Ishikawa (cell line): ENCODE measurements around the gene VWA3A.

Experiments
- CEBPB ChIP-seq: IDR thresholded peaks from 2 replicates; pipeline ENCODE4 v1.6.1; 2012
- CREB1 ChIP-seq: IDR thresholded peaks from 2 replicates; pipeline ENCODE4 v1.6.1; 2012; ENCODE audit warnings: low read depth
- EGR1 ChIP-seq: IDR thresholded peaks from 2 replicates; pipeline ENCODE4 v1.6.1; 2012
- EP300 ChIP-seq: IDR thresholded peaks from 2 replicates; pipeline ENCODE4 v1.6.1; 2012; ENCODE audit warnings: borderline replicate concordance
- FOXM1 ChIP-seq: IDR thresholded peaks from 2 replicates; pipeline ENCODE4 v1.6.1; 2012; ENCODE audit warnings: low read depth, borderline replicate concordance
- MAX ChIP-seq: IDR thresholded peaks from 2 replicates; pipeline ENCODE4 v1.6.1; 2012
- NFIC ChIP-seq: IDR thresholded peaks from 2 replicates; pipeline ENCODE4 v1.6.1; 2012
- RAD21 ChIP-seq: IDR thresholded peaks from 2 replicates; pipeline ENCODE4 v1.6.1; 2012; ENCODE audit warnings: low read depth
- REST ChIP-seq: IDR thresholded peaks from 2 replicates; pipeline ENCODE4 v1.6.1; 2012; ENCODE audit warnings: low read depth, mild to moderate bottlenecking
- TAF1 ChIP-seq: IDR thresholded peaks from 2 replicates; pipeline ENCODE4 v1.6.1; 2012; ENCODE audit warnings: low read depth, mild to moderate bottlenecking
- TCF12 ChIP-seq: IDR thresholded peaks from 2 replicates; pipeline ENCODE4 v1.6.1; 2012; ENCODE audit warnings: low read depth
- TEAD4 ChIP-seq: IDR thresholded peaks from 2 replicates; pipeline ENCODE4 v1.6.1; 2012
- USF1 ChIP-seq: IDR thresholded peaks from 2 replicates; pipeline ENCODE4 v1.6.1; 2012
- YY1 ChIP-seq: IDR thresholded peaks from 2 replicates; pipeline ENCODE4 v1.6.1; 2012; ENCODE audit warnings: low read depth
- ZBTB7A ChIP-seq: IDR thresholded peaks from 2 replicates; pipeline ENCODE4 v1.6.1; 2012; ENCODE audit warnings: low read depth

Gene VWA3A

GRCh38 chr16:22054847-22055590 lies 37.3 kb upstream of the VWA3A start:
- TF ChIP-seq NFIC = no peak
- no peak for TF ChIP-seq EGR1
- no peak for TF ChIP-seq EP300
- no peak for TF ChIP-seq TEAD4
- TF ChIP-seq FOXM1 = no peak
- no peak for TF ChIP-seq REST
- no peak for TF ChIP-seq ZBTB7A
- TF ChIP-seq YY1 = no peak
- TF ChIP-seq TAF1 = no peak
- TF ChIP-seq CREB1 = no peak
- TF ChIP-seq CEBPB = no peak
- TF ChIP-seq USF1 = no peak
- no peak for TF ChIP-seq TCF12
- no peak for TF ChIP-seq RAD21
- no peak for TF ChIP-seq MAX

GRCh38 chr16:22055881-22056280 lies 36.5 kb upstream of the VWA3A start:
- TF ChIP-seq TCF12 (no peak), USF1 (no peak), EGR1 (no peak), YY1 (no peak), MAX (no peak), NFIC (no peak)

GRCh38 chr16:22063888-22064467 lies 28.4 kb upstream of the VWA3A start:
- TF ChIP-seq TEAD4 (no peak), TAF1 (no peak), TCF12 (no peak)

GRCh38 chr16:22065252-22065651 lies 27.1 kb upstream of the VWA3A start:
- TF ChIP-seq TAF1 = no peak
- no peak for TF ChIP-seq TEAD4

GRCh38 chr16:22070361-22071330 lies 21.7 kb upstream of the VWA3A start:
- TF ChIP-seq USF1 = no peak
- no peak for TF ChIP-seq YY1
- no peak for TF ChIP-seq ZBTB7A
- TF ChIP-seq RAD21 = no peak
- no peak for TF ChIP-seq EGR1
- no peak for TF ChIP-seq EP300
- TF ChIP-seq TCF12 = no peak
- no peak for TF ChIP-seq CEBPB
- TF ChIP-seq TAF1 = no peak
- no peak for TF ChIP-seq MAX
- no peak for TF ChIP-seq NFIC
- no peak for TF ChIP-seq TEAD4
- no peak for TF ChIP-seq CREB1
- TF ChIP-seq FOXM1 = no peak
- no peak for TF ChIP-seq REST
